B cell (primary cell): ENCODE data around the gene KCNQ1OT1. TPM values are rescaled to one million over a fixed set of nuclear protein-coding genes. Genes with fewer than 3 reads are reported as not detected.

Experiments
- ATAC-seq: fragments of 200-7000 bp; cut with Tn5 transposase; one replicate; pipeline ENCODE4 v1.10.0; 2021; ENCODE audit warnings: low read depth, mild to moderate bottlenecking, moderate number of reproducible peaks, moderate library complexity
- CTCF ChIA-PET: fragments of 350-600 bp; sonication (Branson Sonifier 250); formaldehyde crosslinking; loops from one replicate; lab custom pipeline; 2021; ENCODE audit warnings: antibody characterized with exemption, inconsistent platforms; lab: Charles Lee
- POLR2A ChIA-PET: fragments of 350-600 bp; sonication (Branson Sonifier 250); formaldehyde crosslinking; loops from one replicate; lab custom pipeline; 2021; ENCODE audit warnings: antibody characterized with exemption; lab: Charles Lee
- DNase-seq: peaks from one replicate; pipeline ENCODE4 v3.0.0; 2013
- H2AFZ ChIP-seq: 2 replicates; pipeline ENCODE4 v1.6.1; 2012; ENCODE audit warnings: mild to moderate bottlenecking, low read depth, low read length; ENCODE audit not compliant: insufficient read depth, poor library complexity, severe bottlenecking
- H3K27ac ChIP-seq, 2 donors: 1 replicate in 1 of 2; 2 replicates in 1 of 2; pipeline ENCODE4 v1.5.1; 2012 to 2013; ENCODE audit warnings: low read length in 2 of 2, mild to moderate bottlenecking in 2 of 2, moderate library complexity in 1 of 2
- H3K27me3 ChIP-seq, 4 experiments: fragments of 200-600 bp in 1 of 4; sonication (generic) in 1 of 4; replicated peaks in 1 of 4; 1 replicate in 2 of 4; 2 replicates in 2 of 4; pipeline versions ENCODE4 v1.6.1 to v1.7.0; 2013 to 2016; ENCODE audit warnings: low read length in 3 of 4, mild to moderate bottlenecking in 2 of 4, mixed read lengths in 1 of 4, moderate library complexity in 1 of 4; ENCODE audit not compliant: insufficient read depth in 4 of 4, control insufficient read depth in 3 of 4; ENCODE audit errors: control extremely low read depth in 1 of 4
- H3K36me3 ChIP-seq, 2 experiments: replicated peaks in 1 of 2; 1 replicate in 1 of 2; 2 replicates in 1 of 2; pipeline versions ENCODE4 v1.6.1 to v1.7.1; 2013; ENCODE audit warnings: low read length in 1 of 2; ENCODE audit not compliant: insufficient read depth in 2 of 2, control insufficient read depth in 1 of 2; ENCODE audit errors: control extremely low read depth in 1 of 2, extremely low read depth in 1 of 2
- H3K4me1 ChIP-seq, 2 donors: fragments of 200-600 bp in 1 of 2; sonication (generic) in 1 of 2; 1 replicate in 1 of 2; 2 replicates in 1 of 2; pipeline versions ENCODE4 v1.5.1 to v1.6.1; 2013 to 2017; ENCODE audit warnings: low read length in 2 of 2; ENCODE audit not compliant: control insufficient read depth in 2 of 2, insufficient read depth in 2 of 2
- H3K4me2 ChIP-seq: replicated peaks from 2 replicates; pipeline ENCODE3; 2012; ENCODE audit warnings: mild to moderate bottlenecking, low read depth, low read length; ENCODE audit not compliant: poor library complexity, severe bottlenecking
- H3K4me3 ChIP-seq, 5 experiments: fragments of 200-600 bp in 1 of 5; sonication (generic) in 1 of 5; 1 replicate in 3 of 5; 2 replicates in 2 of 5; pipeline versions ENCODE4 v1.5.1 to v1.7.0; 2011 to 2016; ENCODE audit warnings: low read length in 4 of 5, mild to moderate bottlenecking in 4 of 5, low read depth in 2 of 5, control low read depth in 1 of 5, moderate library complexity in 1 of 5; ENCODE audit not compliant: insufficient read depth in 1 of 5; ENCODE audit errors: control extremely low read depth in 1 of 5, extremely low read depth in 1 of 5
- H3K79me2 ChIP-seq: fragments of 200-600 bp; sonication (generic); one replicate; pipeline ENCODE4 v1.6.0; 2016; ENCODE audit warnings: low read length; ENCODE audit not compliant: control insufficient read depth, insufficient read depth
- H3K9ac ChIP-seq: fragments of 200-600 bp; sonication (generic); 2 replicates; pipeline ENCODE4 v1.6.1; 2017; ENCODE audit warnings: mild to moderate bottlenecking, low read length, moderate library complexity
- H3K9me3 ChIP-seq, 3 donors: one replicate each; pipeline versions ENCODE4 v1.6.1 to v1.7.1; 2013; ENCODE audit warnings: low read length in 2 of 3; ENCODE audit not compliant: control insufficient read depth in 2 of 3, insufficient read depth in 1 of 3; ENCODE audit errors: control extremely low read depth in 1 of 3
- H4K20me1 ChIP-seq: 2 replicates; pipeline ENCODE4 v1.6.0; 2012; ENCODE audit warnings: mild to moderate bottlenecking, low read length; ENCODE audit not compliant: insufficient read depth, control insufficient read depth, poor library complexity, severe bottlenecking
- H3K27ac Mint-ChIP-seq: one replicate; pipeline ENCODE4 v1.8.0; 2021; ENCODE audit warnings: mixed read lengths
- H3K27me3 Mint-ChIP-seq: one replicate; pipeline ENCODE4 v1.8.0; 2021; ENCODE audit warnings: mixed read lengths
- H3K4me1 Mint-ChIP-seq: one replicate; pipeline ENCODE4 v1.8.0; 2021; ENCODE audit warnings: mixed read lengths
- H3K4me3 Mint-ChIP-seq: one replicate; pipeline ENCODE4 v1.8.0; 2021; ENCODE audit warnings: mixed read lengths
- H3K9me3 Mint-ChIP-seq: one replicate; pipeline ENCODE4 v1.8.0; 2022; ENCODE audit warnings: mixed read lengths; ENCODE audit not compliant: insufficient read depth
- CTCF ChIP-seq: fragments of 200-600 bp; IDR thresholded peaks from one replicate; pipeline ENCODE4 v1.8.0; 2022; ENCODE audit warnings: antibody characterized with exemption, mild to moderate bottlenecking
- EZH2 ChIP-seq: IDR thresholded peaks from 2 replicates; pipeline ENCODE4 v1.6.1; 2012; ENCODE audit warnings: borderline replicate concordance, low read depth, mild to moderate bottlenecking, moderate library complexity, low read length; ENCODE audit not compliant: insufficient read depth, poor library complexity, severe bottlenecking
- WGBS: methylation state at CpG from one replicate; pipeline ENCODE4 v1.1.5; 2013; ENCODE audit warnings: missing lambda C conversion rate; ENCODE audit not compliant: insufficient coverage; 5-methylcytosine and 5-hydroxymethylcytosine counted together
- intact Hi-C: fragments of 100-400 bp; cut with micrococcal nuclease; formaldehyde crosslinking; loops from one replicate; pipeline ENCODE4 v1.10.0; 2022
- polyA plus RNA-seq: library from polyadenylated mRNA; depleted of rRNA; stranded (reverse); fragments of >200 nt; gene quantifications from 2 replicates; pipeline ENCODE4 v1.2.3, GENCODE V29; 2012
- total RNA-seq, 2 donors: library from RNA; stranded (reverse); fragments of 120-200 nt in 1 of 2; gene quantifications; 1 replicate in 1 of 2; 2 replicates in 1 of 2; pipeline versions ENCODE4 v1.2.3 to v1.2.4, GENCODE V29; 2013 to 2022

Gene KCNQ1OT1
- total and polyA plus RNA-seq, 2 donors (not counting 1 experiment from before 2014, with no cell fraction given): 0.03 to 0.89 TPM

GRCh38 chr11:2647953-2648352, 51.8 kb downstream of the KCNQ1OT1 start:
- ChIA-PET CTCF (no interaction called here), POLR2A (no interaction called here)
- peaks cover 25 to 71% (median 40%) of the 10 kb centered on the region in 3 donors for H3K9me3 ChIP-seq
- no peak overlapping the region for H3K4me2 ChIP-seq
- H2AFZ ChIP-seq: no peak overlapping the region
- no peak overlapping the region for H3K9ac ChIP-seq
- TF ChIP-seq EZH2: no peak
- TF ChIP-seq CTCF: no peak
- Mint-ChIP-seq H3K27ac (no peak overlapping the region), H3K4me1 (no peaks in the 10 kb centered on the region), H3K27me3 (no peaks in the 10 kb centered on the region), H3K9me3 (peaks cover 31% of the 10 kb centered on the region), H3K4me3 (no peak overlapping the region)
- intact Hi-C loops: no loop called here
- H3K4me3 ChIP-seq: no peak overlapping the region
- H3K27me3 ChIP-seq: no peaks in the 10 kb centered on the region
- H3K79me2 ChIP-seq: peaks cover 5% of the 10 kb centered on the region
- no peaks in the 10 kb centered on the region for H4K20me1 ChIP-seq
- H3K36me3 ChIP-seq: peaks cover 0 to 5% of the 10 kb centered on the region in 2 experiments
- ATAC-seq (no peak), DNase-seq (no peak)
- WGBS: no CpG with 5 or more reads among the region's 6 CpGs
- H3K4me1 ChIP-seq: no peaks in the 10 kb centered on the region
- no peak overlapping the region for H3K27ac ChIP-seq

DNA sequence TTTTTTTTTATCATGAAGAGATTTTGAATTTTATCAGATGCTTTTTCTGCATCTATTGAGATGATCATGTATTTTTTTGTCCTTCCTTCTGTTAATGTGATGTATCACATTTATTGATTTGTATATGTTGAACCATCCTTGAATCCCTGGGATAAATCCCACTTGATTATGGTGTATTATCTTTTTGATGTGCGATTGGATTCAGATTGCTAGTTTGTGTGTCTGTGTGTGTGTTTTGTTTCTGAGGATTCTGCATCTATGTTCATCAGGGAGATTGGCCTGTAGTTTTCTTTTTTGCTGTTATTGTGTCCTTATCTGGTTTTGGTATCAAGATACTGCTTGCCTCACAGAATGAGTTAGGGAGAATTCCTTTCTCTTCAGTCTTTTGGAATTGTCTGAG, 52.6 kb downstream of the KCNQ1OT1 start:
- no peak for ATAC-seq
- ChIA-PET CTCF (no interaction called here), POLR2A (no interaction called here)
- H4K20me1 ChIP-seq: no peaks in the 10 kb centered on the region
- H3K79me2 ChIP-seq: peaks cover 5% of the 10 kb centered on the region
- 100% methylated on average over 1 of the region's 1 CpG for WGBS
- H3K4me2 ChIP-seq: no peak overlapping the region
- TF ChIP-seq CTCF (no peak), EZH2 (no peak)
- H3K27me3 ChIP-seq: no peaks in the 10 kb centered on the region
- H2AFZ ChIP-seq: no peak overlapping the region
- no peak overlapping the region for H3K4me3 Mint-ChIP-seq
- H3K9me3 Mint-ChIP-seq: peaks cover 31% of the 10 kb centered on the region
- H3K27ac Mint-ChIP-seq: no peak overlapping the region
- DNase-seq: no peak
- H3K9me3 ChIP-seq: peaks cover 26 to 75% (median 36%) of the 10 kb centered on the region in 3 donors
- no peak overlapping the region for H3K4me3 ChIP-seq
- H3K27ac ChIP-seq: no peak overlapping the region
- H3K4me1 ChIP-seq: no peaks in the 10 kb centered on the region
- no peak overlapping the region for H3K9ac ChIP-seq
- H3K27me3 Mint-ChIP-seq: no peaks in the 10 kb centered on the region
- no peaks in the 10 kb centered on the region for H3K4me1 Mint-ChIP-seq
- peaks cover 0 to 5% of the 10 kb centered on the region in 2 experiments for H3K36me3 ChIP-seq
- intact Hi-C loops: no loop called here
